GM19238 (cell line): ENCODE results near the gene PLA2G2D.

Experiments
- DNase-seq: peaks from one replicate; pipeline ENCODE4 v3.0.0; 2011; ENCODE audit warnings: low spot score; ENCODE audit not compliant: insufficient read length

PLA2G2D gene

DNA sequence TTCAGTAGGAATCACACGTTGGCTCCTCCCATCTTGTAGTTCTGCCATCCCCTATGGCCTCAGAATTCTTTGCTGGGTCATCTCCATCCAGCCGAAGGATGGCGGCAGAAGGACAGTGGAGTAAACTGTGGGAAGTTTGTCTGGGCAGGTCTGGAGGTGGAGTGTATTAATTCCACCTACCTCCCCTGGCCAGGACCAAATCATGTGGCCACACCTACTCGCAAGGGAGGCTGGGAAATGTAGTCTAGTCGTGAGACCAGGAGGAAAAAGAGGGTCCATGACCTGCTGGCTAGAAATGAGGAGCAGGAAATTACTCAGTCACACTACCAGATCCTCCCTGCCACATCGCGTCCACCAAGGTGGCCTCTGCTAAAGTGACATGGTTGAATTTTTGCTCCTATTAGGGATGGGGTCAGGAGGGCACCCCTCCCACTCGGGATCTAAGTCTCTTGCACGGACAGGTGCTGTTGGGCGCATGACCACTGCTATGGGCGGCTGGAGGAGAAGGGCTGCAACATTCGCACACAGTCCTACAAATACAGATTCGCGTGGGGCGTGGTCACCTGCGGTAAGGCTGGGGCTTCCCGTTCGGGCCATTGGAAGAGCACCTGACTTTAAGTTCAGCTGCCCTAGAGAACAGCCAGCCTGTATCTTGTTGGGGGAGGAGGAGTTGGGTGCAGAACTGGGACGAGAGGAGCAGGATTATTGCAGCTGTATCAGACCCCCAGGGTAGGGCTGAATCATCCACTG, 29.8 kb downstream of the PLA2G2D start:
- no peak for DNase-seq

DNA sequence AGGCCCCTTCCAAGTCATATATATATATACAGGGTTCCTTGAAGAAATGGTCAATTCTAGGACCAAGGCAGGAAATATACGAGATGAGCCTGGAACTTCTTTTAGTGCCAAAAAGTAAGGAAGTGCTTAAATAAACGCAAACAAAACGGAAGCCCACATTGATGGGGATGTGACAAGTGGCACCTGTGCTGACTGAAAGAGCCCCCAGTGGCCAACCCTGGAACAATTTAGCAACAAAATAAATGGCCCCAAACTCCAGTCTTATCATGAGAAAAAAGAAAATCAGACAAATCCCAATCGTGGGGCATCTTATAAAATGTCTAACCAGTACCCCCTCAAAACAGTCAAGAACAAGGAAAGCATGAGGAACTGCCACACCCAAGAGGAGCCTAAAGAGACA, 31.7 kb downstream of the PLA2G2D start:
- DNase-seq, result no peak

DNA sequence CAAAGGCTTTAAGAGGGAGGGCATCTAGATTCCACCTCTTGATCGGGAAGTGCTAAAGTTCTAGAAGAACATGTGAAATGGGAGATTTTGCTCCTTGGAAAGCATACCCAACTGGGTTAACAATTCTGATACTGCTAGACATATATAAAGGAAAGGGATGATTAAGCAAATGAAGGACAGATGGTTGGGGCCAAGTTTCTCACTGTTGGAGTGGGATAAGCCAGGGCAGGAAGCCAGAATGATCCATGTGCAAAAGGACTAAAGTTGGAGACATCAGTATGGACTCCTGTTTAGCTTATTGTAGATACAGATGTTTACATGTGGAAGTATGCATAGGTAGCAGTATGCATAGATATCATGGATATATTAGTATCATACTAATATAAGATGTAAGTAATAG, 32.5 kb downstream of the PLA2G2D start:
- no peak for DNase-seq

DNA sequence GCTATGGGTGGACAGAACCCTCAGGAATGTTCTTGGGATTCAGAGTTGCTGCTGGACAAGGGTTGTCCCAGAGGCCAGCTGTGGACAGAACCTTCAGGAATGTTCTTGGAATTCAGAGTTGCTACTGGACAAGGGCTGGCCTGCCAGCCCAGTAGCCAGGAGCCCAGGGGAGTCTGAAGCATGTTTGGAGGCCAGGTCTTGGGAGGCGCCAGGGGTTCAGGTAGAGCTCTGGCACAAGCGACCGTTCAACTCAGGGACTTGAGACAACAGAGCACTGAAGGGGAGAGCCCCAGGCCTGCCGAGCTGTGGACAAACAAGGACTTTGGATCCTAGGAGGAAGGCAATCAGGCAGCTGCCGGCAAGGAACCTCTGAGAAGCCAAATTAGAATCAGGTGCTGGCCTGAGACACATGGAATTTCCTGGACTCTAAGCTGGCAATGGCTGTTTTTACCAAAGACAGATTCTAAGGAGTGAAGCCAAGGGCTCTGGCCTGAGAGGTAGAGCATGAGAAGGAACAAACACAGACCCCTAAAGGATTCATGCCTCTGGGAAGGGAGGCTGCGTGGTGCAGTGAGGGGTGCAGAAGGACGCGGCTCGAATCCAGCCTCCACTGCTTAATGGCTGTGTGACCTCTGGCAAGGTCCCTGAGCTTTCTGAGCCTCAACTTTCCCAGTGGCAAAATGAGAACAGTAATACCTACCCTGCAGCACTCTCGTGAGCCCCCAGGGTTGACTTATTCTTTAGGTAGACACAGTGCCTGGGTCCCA, 36.0 kb downstream of the PLA2G2D start:
- no peak for DNase-seq

DNA sequence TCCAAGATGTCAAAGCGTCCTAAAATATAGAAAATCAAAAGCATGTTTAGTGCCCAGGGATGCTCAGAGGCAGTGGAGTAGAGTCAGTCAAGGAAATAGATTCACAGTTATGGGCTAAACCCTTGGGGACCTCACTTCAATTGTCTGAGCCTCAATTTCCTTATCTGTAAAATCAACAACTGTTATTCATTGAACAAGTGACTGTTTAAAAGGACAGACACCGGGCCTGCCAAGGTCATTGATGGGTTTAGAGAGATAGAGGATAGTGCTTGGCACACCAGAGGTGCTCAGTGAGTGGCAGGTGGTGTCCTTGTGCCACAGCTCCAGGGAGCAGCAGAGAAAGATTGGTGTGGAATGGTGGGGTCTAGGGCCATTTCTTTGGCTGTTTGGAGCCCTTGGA, 36.6 kb downstream of the PLA2G2D start:
- no peak for DNase-seq

DNA sequence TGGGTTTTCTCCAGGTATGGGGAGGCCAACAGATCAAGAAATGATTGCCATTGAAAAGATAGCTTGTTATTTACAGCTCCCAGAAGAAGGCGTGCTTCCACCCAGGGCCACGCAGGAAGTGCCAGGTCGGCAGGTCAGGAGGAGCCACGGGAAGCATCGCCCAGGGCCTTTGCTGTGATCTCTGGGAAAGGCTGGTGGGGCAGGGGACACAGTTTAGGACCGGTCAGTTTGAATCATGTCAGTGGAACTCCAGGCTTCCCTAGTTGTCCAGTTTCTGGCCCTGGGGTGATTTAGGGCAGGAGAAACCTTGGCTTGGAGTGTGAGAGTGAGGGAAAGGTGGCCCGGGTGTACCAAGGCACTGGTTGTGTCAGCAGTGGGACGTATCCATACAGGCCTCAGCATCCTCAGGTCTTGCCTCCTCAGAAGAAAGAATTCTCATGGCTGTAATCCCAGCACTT, 38.0 kb downstream of the PLA2G2D start:
- DNase-seq, result no peak

DNA sequence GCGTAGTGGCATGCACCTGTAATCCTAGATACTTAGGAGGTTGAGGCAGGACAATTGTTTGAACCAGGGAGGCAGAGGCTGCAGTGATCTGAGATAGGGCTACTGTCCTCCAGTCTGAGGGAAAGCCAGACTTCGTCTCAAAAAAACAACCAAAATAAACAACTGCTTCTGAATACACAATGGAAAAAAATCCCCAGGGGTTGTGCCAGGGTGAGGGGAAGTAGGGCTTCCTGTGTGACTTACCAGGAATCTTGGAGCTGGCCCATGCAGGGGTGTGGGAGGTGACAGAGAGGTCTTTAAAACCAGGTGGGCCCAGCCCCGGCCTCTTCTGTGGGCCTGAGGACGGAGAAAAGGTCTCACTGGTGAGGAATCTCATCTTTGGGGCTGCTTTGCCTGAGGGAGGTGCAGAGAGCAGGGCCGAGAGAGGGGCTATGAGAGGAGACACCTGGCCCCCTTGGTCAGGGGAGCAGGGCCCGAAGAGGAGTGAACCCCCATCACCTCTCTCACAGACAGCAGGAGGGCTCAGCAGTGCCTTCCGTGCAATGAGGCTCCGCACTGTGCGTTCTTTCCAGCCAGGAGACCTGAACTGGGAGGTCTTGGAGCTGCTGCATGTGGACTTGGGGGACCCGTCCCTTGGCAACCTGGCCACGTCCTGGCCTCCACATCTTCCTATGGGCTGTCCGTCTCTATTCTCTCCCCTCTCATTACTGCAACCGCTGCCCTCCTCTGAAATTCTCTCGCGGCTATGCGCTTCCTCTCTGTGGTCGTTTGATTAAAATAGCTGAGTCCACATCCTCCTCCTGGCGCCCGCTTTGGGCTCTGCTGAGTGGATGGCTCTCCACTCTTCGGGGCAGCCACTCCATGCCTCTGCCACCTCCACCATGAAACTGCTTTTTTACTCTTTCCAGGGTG, 38.6 kb downstream of the PLA2G2D start:
- DNase-seq, result peak; percentile 24

DNA sequence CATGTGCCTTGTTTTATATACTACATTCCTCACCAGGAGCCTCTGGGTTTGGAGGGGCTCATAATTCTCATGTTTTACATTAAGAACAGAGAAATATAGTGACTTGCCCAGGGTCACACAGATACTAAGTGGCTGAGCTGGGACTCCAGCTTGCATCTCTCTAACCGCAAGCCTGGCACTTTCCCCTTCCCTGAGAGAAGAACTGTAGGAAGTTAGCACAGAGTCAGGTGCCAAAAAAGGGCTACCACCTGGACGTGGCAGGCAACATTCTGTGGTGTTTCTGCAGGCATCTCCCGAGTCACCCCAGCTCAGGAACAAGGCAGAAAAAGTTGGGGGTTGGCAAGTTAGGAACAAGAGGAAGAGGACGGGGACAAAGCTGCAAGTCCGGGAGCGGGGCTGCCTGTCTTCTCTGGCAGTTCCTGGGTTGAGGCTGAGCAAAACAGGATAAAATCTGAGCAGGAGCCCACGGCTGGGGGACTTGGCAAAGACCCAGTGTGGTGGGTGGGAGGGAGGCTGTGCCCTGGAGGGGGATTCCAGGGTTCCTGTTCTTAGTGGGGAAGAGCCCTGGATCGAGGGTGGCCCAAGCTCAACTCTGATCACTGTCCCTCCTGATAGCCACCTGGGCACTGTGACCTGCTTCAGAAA, 39.6 kb downstream of the PLA2G2D start:
- no peak for DNase-seq

DNA sequence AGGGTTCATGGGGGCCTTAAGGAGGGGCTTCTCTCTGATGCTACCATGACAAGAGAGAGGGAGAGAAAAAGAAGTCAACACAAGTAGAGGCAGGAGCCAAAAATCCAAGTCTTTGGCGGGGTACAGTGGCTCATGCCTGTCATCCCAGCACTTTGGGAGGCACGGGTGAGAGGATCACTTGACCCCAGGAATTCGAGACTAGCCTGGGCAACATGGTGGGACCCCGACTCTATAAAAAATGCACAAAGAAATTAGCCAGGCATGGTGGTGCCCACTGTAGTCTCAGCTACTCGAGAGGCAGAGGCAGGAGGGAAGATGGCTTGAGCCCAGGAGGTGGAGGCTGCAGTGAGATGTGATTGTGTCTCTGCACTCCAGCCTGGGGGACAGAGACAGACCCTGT, 40.6 kb downstream of the PLA2G2D start:
- DNase-seq, result no peak

DNA sequence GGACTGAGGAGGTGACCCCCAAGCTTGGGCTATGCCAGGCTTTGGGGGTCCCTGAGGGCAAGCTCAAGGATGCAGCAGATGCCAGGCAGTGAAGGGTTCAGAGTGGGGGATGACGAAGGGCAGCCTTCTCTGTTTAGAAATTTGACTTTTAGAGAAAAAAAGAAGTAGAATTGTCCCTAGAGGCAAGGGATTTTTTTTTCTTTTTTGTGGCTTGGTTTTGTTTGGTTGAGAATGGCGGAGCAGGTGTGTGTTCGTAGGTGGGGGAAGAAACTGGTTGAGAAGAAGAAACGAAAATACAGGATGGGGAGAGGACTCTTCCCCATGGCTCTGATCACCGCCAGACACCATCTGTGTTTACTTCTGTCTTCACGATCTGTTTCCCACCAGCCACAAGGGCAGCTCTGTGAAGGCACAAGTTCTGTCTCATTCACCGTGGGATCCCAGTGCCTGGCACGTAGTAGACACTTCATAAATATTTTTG, 41.1 kb downstream of the PLA2G2D start:
- peak; percentile 18 for DNase-seq

DNA sequence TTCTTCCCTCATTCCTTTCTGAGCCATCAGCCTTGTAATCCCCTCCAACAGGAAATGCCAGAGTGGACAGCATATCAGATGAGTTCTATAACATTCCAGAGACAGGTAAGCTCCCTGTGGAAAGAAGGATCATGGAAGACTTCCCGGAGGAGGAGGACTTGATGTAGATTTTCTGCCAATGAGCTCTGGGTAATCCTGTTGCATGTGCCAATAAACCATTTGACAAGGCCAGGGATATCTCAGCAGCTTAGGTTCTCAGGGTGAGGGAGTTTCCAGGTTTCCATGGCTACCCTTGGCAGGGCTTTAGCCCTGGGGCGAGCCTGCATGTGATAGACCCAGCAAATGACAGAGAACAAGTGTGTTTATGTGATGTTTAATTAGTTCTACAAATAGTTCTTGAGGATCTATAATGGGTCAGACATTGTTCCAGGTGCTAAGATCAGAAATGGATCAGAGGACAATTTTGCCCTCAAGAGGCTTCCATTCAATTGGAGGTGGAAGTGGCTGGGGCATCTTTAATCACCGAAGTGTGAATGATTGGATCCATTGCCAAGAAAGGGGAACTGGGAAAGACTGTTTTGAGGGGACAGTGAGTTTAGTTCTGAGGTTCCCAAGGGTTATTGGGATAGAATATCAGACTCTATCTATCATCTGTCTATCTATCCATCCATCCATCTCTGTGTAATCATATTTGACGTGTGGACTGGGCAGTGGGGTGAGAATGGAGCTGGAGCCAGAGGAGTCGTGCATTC, 42.5 kb downstream of the PLA2G2D start:
- DNase-seq, result no peak

DNA sequence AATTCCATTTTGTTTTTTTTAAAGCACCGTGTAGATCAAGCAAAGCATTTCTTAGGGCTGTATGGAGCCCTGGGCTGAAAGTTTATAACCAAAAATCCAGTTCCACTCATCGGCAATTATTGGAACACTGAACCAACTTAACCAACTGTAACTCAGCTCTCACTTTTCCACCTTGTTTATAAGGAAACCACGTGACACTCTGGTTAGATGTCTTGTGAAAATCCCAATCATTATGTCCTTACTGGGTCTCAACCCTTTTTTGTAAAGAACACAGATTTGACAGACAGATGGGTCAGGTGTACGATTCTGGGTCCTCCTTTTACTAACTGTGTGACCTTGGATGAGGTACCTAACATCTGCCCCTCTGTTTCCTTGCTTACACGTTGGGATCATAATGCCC, 43.1 kb downstream of the PLA2G2D start:
- no peak for DNase-seq

DNA sequence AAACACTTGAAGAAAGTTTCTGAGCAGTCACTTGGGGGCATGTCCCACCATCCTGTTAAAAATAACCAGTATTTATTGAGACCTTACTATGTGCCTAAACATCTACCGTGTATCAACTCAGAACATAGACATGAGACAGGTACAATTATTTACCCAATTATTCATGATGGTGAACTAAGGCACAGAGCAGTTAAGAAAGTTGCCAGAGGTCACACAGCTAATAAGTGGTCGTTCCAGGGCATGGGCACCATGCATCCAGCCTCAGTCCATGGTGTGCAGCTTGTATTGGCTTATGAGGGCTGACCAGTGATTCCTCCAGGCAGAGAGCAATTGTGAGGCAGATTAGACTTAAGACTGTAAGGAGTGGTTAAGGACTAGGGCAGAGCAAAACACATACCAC, 44.0 kb downstream of the PLA2G2D start:
- DNase-seq, result no peak

DNA sequence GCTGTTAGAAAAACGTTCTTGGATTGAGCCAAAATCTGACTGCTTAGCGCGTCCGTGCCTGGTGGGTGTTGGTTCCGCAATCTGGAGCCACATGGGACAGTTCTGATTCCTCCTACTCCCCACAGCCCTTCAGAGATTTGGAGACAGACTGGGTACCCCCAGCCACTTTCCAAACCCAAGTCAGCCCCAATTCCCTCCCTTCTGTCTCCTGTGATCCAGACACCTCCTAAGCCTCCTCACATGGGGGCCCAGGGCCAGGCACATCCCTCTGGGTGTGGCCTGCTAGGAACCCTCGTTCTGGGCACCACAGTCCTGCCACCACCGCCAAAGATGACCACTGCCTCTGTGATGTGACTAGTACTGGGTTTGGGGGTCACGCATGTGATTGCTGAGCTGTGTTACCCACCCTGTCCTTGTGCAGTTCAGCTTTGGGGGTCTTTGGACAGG, 44.6 kb downstream of the PLA2G2D start:
- DNase-seq, result no peak

DNA sequence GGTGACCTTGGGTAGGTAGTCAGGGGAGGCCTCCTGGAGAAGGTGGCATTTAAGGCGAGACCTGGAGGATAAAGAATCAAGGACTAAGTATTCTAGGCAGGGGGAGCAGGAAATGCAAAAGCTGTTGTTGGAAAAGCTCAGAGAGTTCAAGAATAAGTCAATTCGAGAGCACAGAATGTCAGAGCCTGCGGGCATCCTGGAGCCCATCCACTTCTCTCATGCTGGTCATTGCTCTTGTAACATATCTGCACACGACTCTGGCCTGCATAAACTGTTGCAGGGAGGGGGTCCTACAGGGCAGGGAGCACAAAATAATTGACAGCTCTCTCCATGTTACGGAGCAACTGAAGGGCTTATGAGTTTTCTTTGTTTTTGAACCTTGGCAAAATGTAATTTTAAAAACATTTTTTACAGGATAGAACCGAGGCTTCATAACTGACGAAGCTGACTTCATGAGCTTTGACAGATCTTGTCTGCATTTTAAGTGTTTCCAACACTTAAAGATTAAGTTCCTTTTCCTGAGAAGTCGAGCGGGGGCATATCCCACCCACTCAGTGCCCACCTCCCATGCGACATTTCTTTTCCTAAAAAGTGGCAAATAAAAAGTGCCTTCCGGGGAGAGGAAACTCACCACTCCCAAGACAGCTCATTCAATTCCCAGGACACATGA, 45.1 kb downstream of the PLA2G2D start:
- DNase-seq, result no peak

DNA sequence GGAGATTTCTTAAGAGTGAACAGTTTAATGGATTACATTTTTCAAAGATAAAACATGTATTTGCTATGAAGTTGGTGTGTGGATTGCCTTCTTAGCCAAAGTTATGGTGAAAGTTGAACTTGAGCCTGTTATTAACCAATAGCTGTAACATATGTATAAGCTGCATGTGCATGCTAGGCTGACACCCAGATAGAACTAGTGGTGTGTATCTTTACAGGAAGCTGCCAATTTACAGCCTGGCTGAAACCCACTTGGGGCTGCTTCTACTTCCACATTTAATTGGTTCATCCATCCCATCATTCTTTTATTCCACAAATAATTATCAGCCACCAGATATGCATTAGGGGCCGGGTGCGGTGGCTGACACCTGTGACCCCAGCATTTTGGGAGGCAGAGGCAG, 46.1 kb downstream of the PLA2G2D start:
- DNase-seq, result no peak

DNA sequence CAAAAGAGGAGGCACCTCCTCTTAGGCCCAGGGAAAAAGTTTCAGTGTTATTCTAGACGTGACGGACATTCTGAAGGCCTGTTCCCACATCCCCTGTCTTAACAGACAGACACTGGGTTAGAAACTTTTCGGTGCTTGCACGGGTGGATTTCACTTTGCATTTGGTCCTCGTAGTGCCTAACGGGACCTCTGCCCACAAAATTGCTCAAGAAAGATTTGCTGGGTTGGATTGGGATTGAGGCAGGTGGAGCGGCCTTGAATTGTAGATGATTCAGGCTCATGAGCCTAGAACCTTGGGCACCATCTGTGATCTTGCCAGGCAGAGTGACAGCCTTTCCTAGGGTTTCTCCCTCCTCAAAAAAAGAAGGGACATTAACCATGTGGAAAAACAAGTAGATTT, 46.6 kb downstream of the PLA2G2D start:
- DNase-seq, result no peak

DNA sequence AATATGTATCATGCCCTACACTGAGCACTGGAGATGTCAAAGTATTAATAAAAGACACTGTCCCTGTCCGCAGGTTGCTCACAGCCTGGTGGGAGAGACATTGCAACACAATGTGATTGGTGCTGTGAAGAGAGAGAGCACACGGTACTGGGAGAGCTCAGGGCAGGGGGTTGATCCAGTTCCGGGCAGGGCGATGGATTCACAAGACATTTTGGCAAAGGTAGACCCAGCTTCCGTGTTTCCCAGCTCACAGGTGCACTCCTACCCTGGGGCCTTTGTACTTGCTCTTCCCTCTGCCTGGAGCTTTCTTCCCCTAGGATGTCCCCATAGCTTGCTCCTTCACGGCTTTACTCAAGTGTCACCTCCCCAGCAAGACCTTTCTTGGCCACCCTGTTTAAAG, 47.9 kb downstream of the PLA2G2D start:
- DNase-seq, result no peak

DNA sequence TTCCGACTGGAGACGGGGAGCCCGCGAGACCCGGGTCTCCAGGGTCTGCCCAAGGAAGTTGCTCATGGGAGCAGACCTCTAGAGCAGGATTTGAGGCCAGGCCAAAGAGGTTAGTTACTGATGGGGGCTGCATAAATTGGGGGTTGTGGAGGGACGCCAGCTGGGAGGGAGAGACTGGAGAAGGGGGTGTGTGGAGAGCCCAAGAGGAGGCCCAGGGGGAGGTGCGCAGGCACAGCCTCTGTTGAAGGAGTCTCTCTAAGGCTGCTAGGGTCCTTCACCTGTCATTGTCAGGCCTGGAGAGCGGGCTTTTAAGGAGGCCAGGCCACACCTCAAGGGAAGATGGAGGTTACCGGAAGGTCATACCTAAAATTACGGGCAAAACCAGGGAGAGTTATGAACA, 49.0 kb downstream of the PLA2G2D start:
- DNase-seq, result no peak

DNA sequence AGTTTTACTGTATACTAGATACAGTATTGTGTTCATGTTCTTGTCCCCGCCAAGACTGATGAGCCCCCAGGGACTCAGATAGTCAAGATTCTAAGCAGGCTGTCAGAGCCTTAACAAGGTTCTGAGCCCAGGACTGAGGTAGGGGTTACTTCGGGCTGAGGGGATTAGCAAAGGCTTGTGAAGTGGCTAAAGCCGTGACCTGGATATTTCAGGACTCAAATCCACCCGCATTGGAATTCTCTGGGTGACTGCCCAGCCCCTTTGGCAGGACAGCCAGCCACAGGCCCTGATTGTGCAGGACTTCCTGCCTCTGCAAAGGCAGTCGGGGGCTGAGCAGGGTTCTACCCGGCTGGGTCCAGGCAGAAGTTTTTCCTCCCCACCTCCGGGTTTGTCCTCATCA, 49.5 kb downstream of the PLA2G2D start, which contains the start of gene PLA2G5:
Gene PLA2G5, plus strand, starts transcription at position 321 of the 400 bp plus-strand sequence. CDS start 14,637 bp downstream, outside the sequence.
- DNase-seq, result no peak
